Suprapubic skin (tissue), 4 donors: ENCODE measurements around the gene RALGPS2. TPM values are rescaled to one million over a fixed set of nuclear protein-coding genes. Genes with fewer than 3 reads are reported as not detected.
"Not testable (repeated sequence)": the region's sequence is repeated elsewhere in the genome, so short reads cannot be mapped to it uniquely, and the experiment has no call there.

Source experiments
- DNase-seq, 2 donors: peaks; one replicate each; pipeline ENCODE4 v3.0.0-alpha.2; 2019; ENCODE audit warnings: low spot score in 2 of 2
- H3K27ac ChIP-seq: fragments of 200-600 bp; sonication (generic); one replicate; pipeline ENCODE4 v1.5.1; 2019
- H3K27me3 ChIP-seq: fragments of 200-600 bp; sonication (generic); one replicate; pipeline ENCODE4 v1.5.1; 2019
- H3K36me3 ChIP-seq: fragments of 200-600 bp; sonication (generic); one replicate; pipeline ENCODE4 v1.5.1; 2019
- H3K4me1 ChIP-seq: fragments of 200-600 bp; sonication (generic); one replicate; pipeline ENCODE4 v1.5.1; 2019
- H3K4me3 ChIP-seq: fragments of 200-600 bp; sonication (generic); one replicate; pipeline ENCODE4 v1.5.1; 2019; ENCODE audit warnings: mild to moderate bottlenecking
- H3K9me3 ChIP-seq: fragments of 200-600 bp; sonication (generic); one replicate; pipeline ENCODE4 v1.5.1; 2019
- EP300 ChIP-seq: sonication (generic); formaldehyde crosslinking; IDR thresholded peaks from one replicate; pipeline ENCODE4 v1.6.1; 2017; ENCODE audit warnings: antibody characterized with exemption
- POLR2A ChIP-seq, 2 donors: fragments of 450-650 bp; IDR thresholded peaks; one replicate each; pipeline ENCODE4 v1.6.1; 2017; ENCODE audit warnings: antibody characterized with exemption in 2 of 2, mild to moderate bottlenecking in 2 of 2, moderate library complexity in 2 of 2
- POLR2AphosphoS5 ChIP-seq, 3 donors: sonication (generic); formaldehyde crosslinking; IDR thresholded peaks; one replicate each; pipeline ENCODE4 v1.6.1; 2017; ENCODE audit warnings: antibody characterized with exemption in 3 of 3
- WGBS: methylation state at CpG from one replicate; pipeline ENCODE4 v1.1.5; 2018; 5-methylcytosine and 5-hydroxymethylcytosine counted together
- total RNA-seq, 4 donors: library from RNA; depleted of rRNA; stranded (reverse); fragments of >200 nt; gene quantifications; one replicate each; pipeline ENCODE4 v1.1.0, GENCODE V29; 2016
- TF ChIP-seq, protein P1 (sequence below), 2 donors: fragments of 200-600 bp in 1 of 2; fragments of 450-650 bp in 1 of 2; sonication (generic) in 1 of 2; IDR thresholded peaks; one replicate each; pipeline ENCODE4 v1.5.1; 2016 to 2019; ENCODE audit warnings: antibody characterized with exemption in 2 of 2, mild to moderate bottlenecking in 1 of 2, moderate library complexity in 1 of 2

Gene RALGPS2
- total RNA-seq, 4 donors from 2014 or later = 16.3 to 47.4 (median 27.8) TPM

DNA sequence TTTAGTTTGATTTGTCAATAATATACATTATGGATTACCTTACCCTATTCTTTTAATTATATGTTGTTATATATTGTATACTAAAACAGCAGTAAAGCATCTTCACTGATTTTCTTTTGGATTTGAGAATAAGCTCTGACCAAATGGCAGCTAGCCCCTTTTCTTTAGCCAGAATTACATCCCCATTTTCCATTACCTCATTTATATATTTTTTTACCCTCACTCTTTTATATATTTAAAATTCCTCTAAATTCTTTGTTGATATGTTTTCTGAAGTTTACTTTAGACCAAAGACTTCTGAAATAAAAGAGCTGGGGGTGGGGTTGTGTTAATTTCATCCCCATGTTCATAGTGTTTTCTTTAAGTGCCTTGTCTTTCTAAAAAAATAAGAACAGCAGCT, 121.3 kb downstream of the RALGPS2 start:
- TF ChIP-seq POLR2A (IDR thresholded peaks at IDR 0.05) (no peak), POLR2AphosphoS5 (IDR thresholded peaks at IDR 0.05) (no peak)
- H3K27me3 ChIP-seq = no peaks in the 10 kb centered on the region
- H3K9me3 ChIP-seq = no peaks in the 10 kb centered on the region
- no peaks in the 10 kb centered on the region for H3K36me3 ChIP-seq
- DNase-seq = no peak
- H3K4me1 ChIP-seq = peaks cover 2% of the 10 kb centered on the region
- no peak overlapping the region for H3K27ac ChIP-seq
- H3K4me3 ChIP-seq = no peak overlapping the region

- Histone ChIP-seq H3K4me3 (no peak overlapping the region), H3K27me3 (no peaks in the 10 kb centered on the region), H3K27ac (no peak overlapping the region), H3K36me3 (no peaks in the 10 kb centered on the region), H3K9me3 (no peaks in the 10 kb centered on the region), H3K4me1 (peaks cover 2% of the 10 kb centered on the region)
- 78% methylated on average over 2 of the region's 2 CpGs for WGBS
- no peak for TF ChIP-seq POLR2A (IDR thresholded peaks at IDR 0.05)
- no peak for TF ChIP-seq EP300
- TF ChIP-seq POLR2AphosphoS5 (IDR thresholded peaks at IDR 0.05) = no peak
- TF ChIP-seq, protein P1, sequence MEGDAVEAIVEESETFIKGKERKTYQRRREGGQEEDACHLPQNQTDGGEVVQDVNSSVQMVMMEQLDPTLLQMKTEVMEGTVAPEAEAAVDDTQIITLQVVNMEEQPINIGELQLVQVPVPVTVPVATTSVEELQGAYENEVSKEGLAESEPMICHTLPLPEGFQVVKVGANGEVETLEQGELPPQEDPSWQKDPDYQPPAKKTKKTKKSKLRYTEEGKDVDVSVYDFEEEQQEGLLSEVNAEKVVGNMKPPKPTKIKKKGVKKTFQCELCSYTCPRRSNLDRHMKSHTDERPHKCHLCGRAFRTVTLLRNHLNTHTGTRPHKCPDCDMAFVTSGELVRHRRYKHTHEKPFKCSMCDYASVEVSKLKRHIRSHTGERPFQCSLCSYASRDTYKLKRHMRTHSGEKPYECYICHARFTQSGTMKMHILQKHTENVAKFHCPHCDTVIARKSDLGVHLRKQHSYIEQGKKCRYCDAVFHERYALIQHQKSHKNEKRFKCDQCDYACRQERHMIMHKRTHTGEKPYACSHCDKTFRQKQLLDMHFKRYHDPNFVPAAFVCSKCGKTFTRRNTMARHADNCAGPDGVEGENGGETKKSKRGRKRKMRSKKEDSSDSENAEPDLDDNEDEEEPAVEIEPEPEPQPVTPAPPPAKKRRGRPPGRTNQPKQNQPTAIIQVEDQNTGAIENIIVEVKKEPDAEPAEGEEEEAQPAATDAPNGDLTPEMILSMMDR (IDR thresholded peaks at IDR 0.05) = no peak
- no peak for DNase-seq
Observed at GRCh38 chr1:178847396-178847849, 122.4 kb downstream of the RALGPS2 start.

DNA sequence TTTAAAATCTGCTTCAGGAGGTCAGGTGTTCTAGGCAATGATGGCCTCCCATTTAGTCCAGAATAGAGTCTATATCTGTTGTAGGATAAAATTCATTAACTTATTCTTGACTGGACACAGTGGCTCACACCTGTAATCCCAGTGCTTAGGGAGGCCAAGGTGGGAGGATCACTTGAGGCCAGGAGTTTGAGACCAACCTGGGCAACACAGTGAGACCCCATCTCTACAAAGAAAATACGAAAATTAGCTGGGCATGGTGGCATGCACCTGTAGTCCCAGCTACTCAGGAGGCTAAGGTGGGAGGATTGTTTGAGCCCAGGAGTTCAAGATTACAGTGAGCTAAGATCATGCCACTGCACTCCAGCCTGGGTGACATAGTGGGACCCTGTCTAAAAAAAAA, 122.9 kb downstream of the RALGPS2 start:
- DNase-seq, H3K27me3 ChIP-seq, H3K9me3 ChIP-seq, H3K27ac ChIP-seq, H3K4me3 ChIP-seq, H3K4me1 ChIP-seq, H3K36me3 ChIP-seq: not testable (repeated sequence)
- WGBS = 100% methylated on average over 1 of the region's 1 CpG

- TF ChIP-seq POLR2AphosphoS5 (IDR thresholded peaks at IDR 0.05) (no peak), POLR2A (IDR thresholded peaks at IDR 0.05) (no peak), EP300 (no peak)
- TF ChIP-seq, protein P1 (IDR thresholded peaks at IDR 0.05) = no peak
- WGBS = 81% methylated on average over 2 of the region's 2 CpGs
- Histone ChIP-seq H3K36me3 (no peaks in the 10 kb centered on the region), H3K4me3 (no peak overlapping the region), H3K4me1 (peaks cover 2% of the 10 kb centered on the region), H3K27ac (no peak overlapping the region), H3K27me3 (no peaks in the 10 kb centered on the region), H3K9me3 (no peaks in the 10 kb centered on the region)
- DNase-seq = no peak
Observed at GRCh38 chr1:178849918-178850317, 124.9 kb downstream of the RALGPS2 start.

DNA sequence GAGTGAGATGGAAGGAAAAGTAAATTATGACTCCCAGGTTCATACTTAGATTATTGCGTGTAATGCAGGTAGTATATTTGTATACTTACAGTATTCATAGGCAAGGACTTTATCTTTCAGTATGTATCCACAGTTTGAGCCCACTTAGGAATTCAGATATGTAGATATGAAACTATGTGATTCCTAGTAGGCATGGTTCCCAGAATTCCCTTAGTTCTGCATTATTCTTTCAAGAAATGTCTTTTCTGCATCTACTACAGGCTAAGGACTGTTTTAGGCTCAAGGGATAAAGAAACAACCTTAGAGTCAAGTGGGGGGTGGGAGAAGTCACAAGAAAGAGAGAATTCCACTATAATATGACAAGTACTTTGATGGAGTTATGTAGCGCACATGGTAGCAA, 132.1 kb downstream of the RALGPS2 start:
- Histone ChIP-seq H3K27ac (no peak overlapping the region), H3K36me3 (no peaks in the 10 kb centered on the region), H3K4me1 (no peaks in the 10 kb centered on the region), H3K27me3 (no peaks in the 10 kb centered on the region), H3K4me3 (no peak overlapping the region), H3K9me3 (no peaks in the 10 kb centered on the region)
- no peak for DNase-seq
- WGBS = 99% methylated on average over 2 of the region's 2 CpGs
- TF ChIP-seq POLR2AphosphoS5 (IDR thresholded peaks at IDR 0.05) (no peak), POLR2A (IDR thresholded peaks at IDR 0.05) (no peak)

DNA sequence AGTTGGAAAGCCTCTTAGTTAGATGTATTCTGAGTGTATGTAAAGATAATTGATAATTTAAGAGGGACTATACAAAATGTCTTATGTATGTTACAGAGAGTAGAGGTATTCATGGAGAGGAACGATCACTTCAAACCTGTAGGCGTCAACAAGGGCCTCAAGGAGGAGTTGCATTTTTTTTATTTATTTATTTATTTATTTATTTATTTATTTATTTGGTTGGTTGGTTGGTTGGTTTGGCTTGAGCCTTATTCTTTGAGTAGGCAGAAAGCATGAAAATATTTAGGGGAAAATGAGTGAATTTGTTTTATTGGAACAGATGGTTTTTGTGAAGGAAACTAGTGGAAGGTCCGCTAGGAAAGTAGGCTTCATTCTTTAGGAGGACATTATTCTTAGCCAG, 137.4 kb downstream of the RALGPS2 start:
- Histone ChIP-seq H3K9me3 (no peaks in the 10 kb centered on the region), H3K36me3 (no peaks in the 10 kb centered on the region), H3K4me3 (no peak overlapping the region), H3K4me1 (no peaks in the 10 kb centered on the region), H3K27ac (no peak overlapping the region), H3K27me3 (no peaks in the 10 kb centered on the region)
- no peak for DNase-seq
- TF ChIP-seq EP300 (no peak), POLR2A (IDR thresholded peaks at IDR 0.05) (no peak), POLR2AphosphoS5 (IDR thresholded peaks at IDR 0.05) (no peak)
- 96% methylated on average over 3 of the region's 3 CpGs for WGBS

DNA sequence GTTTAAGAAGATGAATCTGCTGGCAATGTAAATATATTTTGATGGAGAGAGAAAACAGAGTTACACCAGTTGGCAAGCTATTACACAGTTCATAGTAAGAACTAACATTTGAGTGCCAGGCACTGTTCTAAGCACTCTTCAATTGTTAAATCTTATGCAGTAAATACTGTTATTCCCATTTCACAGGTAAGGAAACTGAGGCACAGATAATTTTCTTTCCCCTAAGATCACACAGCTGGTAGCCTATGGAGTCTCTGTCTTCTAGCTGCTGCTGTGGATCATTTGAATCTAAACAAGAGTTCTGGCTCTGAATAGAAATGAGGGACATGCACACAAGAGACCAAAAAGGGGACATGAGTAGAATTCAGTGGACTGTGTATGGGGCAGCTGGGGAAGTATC, 137.8 kb downstream of the RALGPS2 start:
- Histone ChIP-seq H3K4me3 (no peak overlapping the region), H3K9me3 (no peaks in the 10 kb centered on the region), H3K36me3 (no peaks in the 10 kb centered on the region), H3K27me3 (no peaks in the 10 kb centered on the region), H3K4me1 (no peaks in the 10 kb centered on the region), H3K27ac (no peak overlapping the region)
- no peak for DNase-seq
- TF ChIP-seq, protein P1 (IDR thresholded peaks at IDR 0.05) = no peak
- TF ChIP-seq POLR2AphosphoS5 (IDR thresholded peaks at IDR 0.05) (no peak), POLR2A (IDR thresholded peaks at IDR 0.05) (no peak), EP300 (no peak)
